Mesothelial cell of epicardium (in vitro differentiated cells): ENCODE results near the gene SKOR2. TPM values are rescaled to one million over a fixed set of nuclear protein-coding genes. Genes with fewer than 3 reads are reported as not detected.

Experiments
- DNase-seq, 2 experiments: peaks; one replicate each; pipeline ENCODE4 v3.0.0; 2021; ENCODE audit warnings: low spot score in 2 of 2; ENCODE audit not compliant: unreplicated experiment in 2 of 2
- H3K27ac Mint-ChIP-seq: 2 replicates; pipeline ENCODE4 v1.8.0; 2021; ENCODE audit warnings: mixed read lengths
- H3K27me3 Mint-ChIP-seq: 2 replicates; pipeline ENCODE4 v1.8.0; 2021; ENCODE audit warnings: low read depth, mixed read lengths
- H3K36me3 Mint-ChIP-seq: 2 replicates; pipeline ENCODE4 v1.8.0; 2021; ENCODE audit warnings: mixed read lengths
- H3K4me1 Mint-ChIP-seq: 2 replicates; pipeline ENCODE4 v1.8.0; 2021; ENCODE audit warnings: mixed read lengths
- H3K4me3 Mint-ChIP-seq: 2 replicates; pipeline ENCODE4 v1.8.0; 2021; ENCODE audit warnings: mild to moderate bottlenecking, moderate library complexity, mixed read lengths
- H3K9me3 Mint-ChIP-seq: 2 replicates; pipeline ENCODE4 v1.8.0; 2021; ENCODE audit warnings: mixed read lengths
- total RNA-seq: library from RNA; stranded (reverse); gene quantifications from 3 replicates; pipeline ENCODE4 v1.2.1, GENCODE V29; 2021
- TF ChIP-seq, protein P1 (sequence below): fragments of 200-600 bp; sonication (generic); IDR thresholded peaks from one replicate; pipeline ENCODE4 v1.5.0; 2021; ENCODE audit warnings: antibody characterized with exemption; ENCODE audit not compliant: unreplicated experiment

SKOR2 gene
- total RNA-seq, 1 donor from 2014 or later: not detected

DNA sequence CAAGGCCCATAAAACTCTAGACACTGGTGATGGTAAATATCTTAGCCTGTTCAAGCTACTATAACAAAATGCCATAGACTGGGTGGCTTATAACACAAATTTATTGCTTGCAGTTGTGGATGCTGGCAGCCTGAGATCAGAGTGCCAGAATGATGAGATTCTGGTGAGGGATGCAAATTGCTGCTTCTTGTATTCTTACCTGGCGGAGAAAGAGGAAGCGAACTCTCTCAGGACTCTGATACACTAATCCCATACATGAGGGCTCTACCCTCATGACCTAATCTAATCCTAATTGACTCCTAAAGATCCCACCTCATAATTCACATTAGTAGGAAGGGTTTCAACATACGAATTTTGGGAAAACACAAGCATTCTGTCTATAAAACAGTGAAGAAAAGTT lies 70.7 kb downstream of the SKOR2 start:
- DNase-seq: no peak
- H3K9me3 Mint-ChIP-seq: peaks cover 17% of the 10 kb centered on the region
- no peak overlapping the region for H3K27ac Mint-ChIP-seq
- H3K4me3 Mint-ChIP-seq: no peak overlapping the region
- TF ChIP-seq, protein P1, sequence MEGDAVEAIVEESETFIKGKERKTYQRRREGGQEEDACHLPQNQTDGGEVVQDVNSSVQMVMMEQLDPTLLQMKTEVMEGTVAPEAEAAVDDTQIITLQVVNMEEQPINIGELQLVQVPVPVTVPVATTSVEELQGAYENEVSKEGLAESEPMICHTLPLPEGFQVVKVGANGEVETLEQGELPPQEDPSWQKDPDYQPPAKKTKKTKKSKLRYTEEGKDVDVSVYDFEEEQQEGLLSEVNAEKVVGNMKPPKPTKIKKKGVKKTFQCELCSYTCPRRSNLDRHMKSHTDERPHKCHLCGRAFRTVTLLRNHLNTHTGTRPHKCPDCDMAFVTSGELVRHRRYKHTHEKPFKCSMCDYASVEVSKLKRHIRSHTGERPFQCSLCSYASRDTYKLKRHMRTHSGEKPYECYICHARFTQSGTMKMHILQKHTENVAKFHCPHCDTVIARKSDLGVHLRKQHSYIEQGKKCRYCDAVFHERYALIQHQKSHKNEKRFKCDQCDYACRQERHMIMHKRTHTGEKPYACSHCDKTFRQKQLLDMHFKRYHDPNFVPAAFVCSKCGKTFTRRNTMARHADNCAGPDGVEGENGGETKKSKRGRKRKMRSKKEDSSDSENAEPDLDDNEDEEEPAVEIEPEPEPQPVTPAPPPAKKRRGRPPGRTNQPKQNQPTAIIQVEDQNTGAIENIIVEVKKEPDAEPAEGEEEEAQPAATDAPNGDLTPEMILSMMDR: no peak
- no peaks in the 10 kb centered on the region for H3K4me1 Mint-ChIP-seq
- no peaks in the 10 kb centered on the region for H3K36me3 Mint-ChIP-seq
- H3K27me3 Mint-ChIP-seq: peaks cover 28% of the 10 kb centered on the region

DNA sequence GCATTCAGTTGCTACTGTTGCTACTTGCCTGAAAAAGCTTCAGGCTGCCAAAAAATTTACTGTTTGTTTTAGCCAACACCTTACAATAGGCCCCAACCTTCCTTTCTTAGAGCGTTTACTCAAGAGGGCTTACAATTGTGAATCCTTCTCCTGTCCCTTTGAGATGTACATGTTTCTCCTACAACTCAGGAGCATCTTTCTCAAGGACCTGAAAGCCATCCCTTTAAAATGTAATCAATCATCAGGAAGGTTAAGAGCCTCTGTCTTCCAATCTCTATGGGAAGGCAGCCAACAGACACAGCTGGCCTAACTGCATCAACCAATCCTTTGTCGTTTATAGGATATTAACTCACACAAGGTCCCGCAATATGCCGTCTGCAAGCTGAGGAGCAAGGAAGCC lies 71.9 kb downstream of the SKOR2 start:
- TF ChIP-seq, protein P1: no peak
- no peak overlapping the region for H3K4me3 Mint-ChIP-seq
- H3K27ac Mint-ChIP-seq: no peak overlapping the region
- no peaks in the 10 kb centered on the region for H3K4me1 Mint-ChIP-seq
- peaks cover 28% of the 10 kb centered on the region for H3K27me3 Mint-ChIP-seq
- H3K9me3 Mint-ChIP-seq: peaks cover 6% of the 10 kb centered on the region
- DNase-seq: no peak
- H3K36me3 Mint-ChIP-seq: no peaks in the 10 kb centered on the region

DNA sequence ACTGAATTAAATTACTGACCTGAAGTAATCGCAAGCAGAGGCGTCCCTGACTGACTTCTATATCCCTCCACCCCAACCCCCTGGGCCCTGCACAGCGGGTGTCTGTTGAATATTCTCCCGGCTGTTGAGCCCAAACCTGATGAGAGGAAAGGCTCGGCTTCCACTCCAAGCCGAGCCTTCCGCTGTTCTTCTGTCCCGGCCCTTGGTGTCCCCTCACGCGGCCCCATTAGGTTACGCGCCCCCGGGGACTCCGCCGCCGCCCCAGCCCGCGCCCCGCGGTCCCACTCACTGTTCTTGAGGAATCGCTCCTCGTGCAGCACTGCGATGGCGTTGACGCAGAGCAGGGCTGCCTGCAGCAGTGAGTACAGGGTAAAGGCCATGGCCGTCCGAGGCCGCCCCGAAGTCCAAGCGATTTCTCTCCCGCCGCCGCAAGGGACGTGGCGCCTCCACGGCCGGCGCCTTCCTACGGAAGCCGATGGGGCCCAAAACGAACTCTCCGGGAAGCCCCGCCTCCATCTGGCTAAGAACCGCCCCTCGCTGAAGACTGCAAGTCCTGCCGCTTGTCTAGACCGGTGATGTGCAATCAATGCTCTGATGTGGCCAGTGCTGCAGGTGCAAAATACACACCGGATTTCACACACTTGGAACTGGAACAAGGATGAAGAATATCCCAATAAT lies 75.4 kb downstream of the SKOR2 start, which contains the start of gene IER3IP1:
Gene IER3IP1, minus strand, starts transcription at position 467 of the 678 bp plus-strand sequence. Its CDS starts 87 bp downstream, at position 380.
- H3K27me3 Mint-ChIP-seq: peaks cover 15% of the 10 kb centered on the region
- no peak within 1 kb of the TSS for H3K27ac Mint-ChIP-seq
- no peaks in the 10 kb centered on the region for H3K9me3 Mint-ChIP-seq
- TF ChIP-seq, protein P1: no peak
- H3K4me1 Mint-ChIP-seq: no peaks in the 10 kb centered on the region
- peak; percentile 75 to 91 for DNase-seq
- H3K36me3 Mint-ChIP-seq: no peaks in the 10 kb centered on the region
- peak within 1 kb of the TSS; percentile 24 for H3K4me3 Mint-ChIP-seq

DNA sequence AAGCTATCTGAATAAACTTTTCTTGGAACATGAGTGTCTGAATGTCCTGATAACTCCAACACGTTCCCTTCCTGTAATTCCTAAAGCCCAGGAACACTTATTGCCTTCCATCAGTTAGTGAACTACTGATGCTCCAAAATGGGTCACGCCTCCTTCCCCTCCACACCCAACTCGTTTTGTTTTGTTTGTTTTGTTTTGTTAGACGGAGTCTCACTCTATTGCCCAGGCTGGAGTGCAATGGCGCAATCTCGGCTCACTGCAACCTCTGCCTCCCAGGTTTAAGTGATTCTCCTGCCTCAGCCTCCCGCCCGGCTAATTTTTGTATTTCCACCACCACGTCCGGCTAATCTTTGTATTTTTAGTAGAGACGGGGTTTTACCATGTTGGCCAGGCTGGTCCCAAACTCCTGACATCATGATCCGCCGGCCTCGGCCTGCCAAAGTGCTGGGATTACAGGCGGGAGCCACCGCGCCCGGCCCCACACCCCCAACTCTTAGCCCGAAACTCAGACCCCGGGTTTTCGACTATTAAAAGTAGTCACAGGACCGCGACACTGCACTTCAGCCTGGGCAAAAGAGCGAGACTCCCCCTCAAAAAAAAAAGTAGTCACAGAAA lies 76.1 kb downstream of the SKOR2 start:
- no peak overlapping the region for H3K27ac Mint-ChIP-seq
- H3K27me3 Mint-ChIP-seq: peaks cover 11% of the 10 kb centered on the region
- TF ChIP-seq, protein P1: no peak
- no peaks in the 10 kb centered on the region for H3K9me3 Mint-ChIP-seq
- no peaks in the 10 kb centered on the region for H3K36me3 Mint-ChIP-seq
- no peaks in the 10 kb centered on the region for H3K4me1 Mint-ChIP-seq
- DNase-seq: peak in 1 of 2 experiments; percentile 49
- H3K4me3 Mint-ChIP-seq: no peak overlapping the region

DNA sequence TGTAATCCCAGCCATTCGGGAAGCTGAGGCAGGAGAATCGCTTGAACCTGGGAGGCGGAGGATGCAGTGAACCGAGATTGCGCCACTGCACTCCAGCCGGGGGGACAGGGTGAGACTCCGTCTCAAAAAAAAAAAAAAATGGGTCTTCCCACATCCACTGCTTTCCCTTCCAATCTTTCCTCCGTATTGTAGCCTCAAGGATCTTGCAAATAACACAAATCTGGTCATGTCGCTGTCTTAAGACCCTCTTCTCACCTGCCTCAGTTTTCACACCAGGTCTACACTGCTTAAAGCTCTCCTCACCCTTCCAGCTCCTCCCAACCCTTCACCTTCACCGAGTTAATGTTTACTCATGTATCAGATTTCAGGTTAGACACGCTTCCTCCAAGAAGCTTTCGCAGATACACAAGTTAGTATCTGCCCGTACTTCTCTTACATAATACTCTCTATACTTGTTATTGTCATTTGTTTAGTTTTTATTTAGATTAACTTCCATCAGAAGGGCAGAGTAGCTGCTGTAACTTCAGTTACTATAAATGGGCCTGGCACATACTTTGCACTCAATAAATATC lies 76.8 kb downstream of the SKOR2 start:
- no peaks in the 10 kb centered on the region for H3K9me3 Mint-ChIP-seq
- DNase-seq: no peak
- TF ChIP-seq, protein P1: no peak
- H3K27ac Mint-ChIP-seq: no peak overlapping the region
- H3K4me1 Mint-ChIP-seq: no peaks in the 10 kb centered on the region
- H3K4me3 Mint-ChIP-seq: no peak overlapping the region
- peaks cover 11% of the 10 kb centered on the region for H3K27me3 Mint-ChIP-seq
- H3K36me3 Mint-ChIP-seq: no peaks in the 10 kb centered on the region
